Fibroblast of the aortic adventitia (primary cell): Measurements from ENCODE around the gene PARK7. TPM values are rescaled to one million over a fixed set of nuclear protein-coding genes. Genes with fewer than 3 reads are reported as not detected.

ENCODE experiments used
- DNase-seq: peaks from one replicate; pipeline ENCODE4 v3.0.0-alpha.2; 2010; ENCODE audit warnings: low read depth
- H3K4me3 ChIP-seq: 2 replicates; pipeline ENCODE4 v1.5.1; 2011; ENCODE audit warnings: low read depth, mild to moderate bottlenecking, control low read depth, low read length, moderate library complexity
- total RNA-seq: library from RNA; depleted of rRNA; stranded (reverse); fragments of >200 nt; gene quantifications from 2 replicates; pipeline ENCODE4 v1.2.3, GENCODE V29; 2012; ENCODE audit warnings: low replicate concordance
- TF ChIP-seq, protein P1 (sequence below): IDR thresholded peaks from 2 replicates; pipeline ENCODE4 v1.5.1; 2011; ENCODE audit warnings: mild to moderate bottlenecking, low read length, control low read depth, inconsistent platforms; ENCODE audit not compliant: insufficient read depth

PARK7 gene
- total RNA-seq, 1 donor, result 243 TPM

DNA sequence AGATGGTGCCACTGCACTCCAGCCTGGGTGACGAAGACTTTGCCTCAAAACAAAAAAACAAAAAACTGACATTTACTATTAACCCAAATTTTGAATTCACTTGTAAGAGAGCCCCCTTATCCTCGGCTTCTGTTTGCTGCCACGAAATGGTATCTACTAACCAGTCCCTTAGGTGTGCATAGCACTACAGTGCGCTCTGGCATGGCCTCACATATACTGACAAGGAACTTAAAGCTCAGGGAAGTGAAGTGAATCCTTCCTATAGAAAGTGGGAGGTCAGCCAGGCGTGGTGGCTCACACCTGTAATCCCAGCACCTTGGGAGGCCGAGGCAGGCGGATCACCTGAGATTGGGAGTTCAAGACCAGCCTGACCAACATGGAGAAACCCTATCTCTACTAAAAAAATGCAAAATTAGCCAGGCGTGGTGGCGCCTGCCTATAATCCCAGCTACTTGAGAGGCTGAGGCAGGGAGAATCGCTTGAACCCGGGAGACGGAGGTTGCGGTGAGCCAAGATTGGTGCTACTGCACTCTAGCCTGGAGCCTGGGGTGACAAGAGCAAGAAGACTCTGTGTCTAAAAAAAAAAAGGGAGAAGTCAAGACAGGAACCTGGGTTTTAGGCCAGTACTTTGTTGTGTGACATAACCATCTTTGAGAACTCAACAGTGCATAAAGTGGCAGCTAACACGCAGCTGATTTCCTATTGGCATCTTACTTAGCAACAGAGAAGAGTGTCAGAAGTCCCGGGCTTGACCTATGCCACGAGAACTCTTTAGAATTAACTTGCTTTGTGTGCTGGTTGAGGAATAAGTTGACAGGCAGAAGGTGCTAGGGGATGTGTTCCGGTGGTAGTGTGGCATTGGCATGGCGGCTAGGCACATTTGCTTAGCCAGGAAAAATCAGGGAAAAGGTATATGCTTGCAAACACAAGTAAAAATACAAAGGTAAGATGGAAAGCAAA lies 47.8 kb downstream of the PARK7 start:
- no peak for DNase-seq
- H3K4me3 ChIP-seq, result no peak overlapping the region
- TF ChIP-seq, protein P1, sequence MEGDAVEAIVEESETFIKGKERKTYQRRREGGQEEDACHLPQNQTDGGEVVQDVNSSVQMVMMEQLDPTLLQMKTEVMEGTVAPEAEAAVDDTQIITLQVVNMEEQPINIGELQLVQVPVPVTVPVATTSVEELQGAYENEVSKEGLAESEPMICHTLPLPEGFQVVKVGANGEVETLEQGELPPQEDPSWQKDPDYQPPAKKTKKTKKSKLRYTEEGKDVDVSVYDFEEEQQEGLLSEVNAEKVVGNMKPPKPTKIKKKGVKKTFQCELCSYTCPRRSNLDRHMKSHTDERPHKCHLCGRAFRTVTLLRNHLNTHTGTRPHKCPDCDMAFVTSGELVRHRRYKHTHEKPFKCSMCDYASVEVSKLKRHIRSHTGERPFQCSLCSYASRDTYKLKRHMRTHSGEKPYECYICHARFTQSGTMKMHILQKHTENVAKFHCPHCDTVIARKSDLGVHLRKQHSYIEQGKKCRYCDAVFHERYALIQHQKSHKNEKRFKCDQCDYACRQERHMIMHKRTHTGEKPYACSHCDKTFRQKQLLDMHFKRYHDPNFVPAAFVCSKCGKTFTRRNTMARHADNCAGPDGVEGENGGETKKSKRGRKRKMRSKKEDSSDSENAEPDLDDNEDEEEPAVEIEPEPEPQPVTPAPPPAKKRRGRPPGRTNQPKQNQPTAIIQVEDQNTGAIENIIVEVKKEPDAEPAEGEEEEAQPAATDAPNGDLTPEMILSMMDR, result no peak

- no peak overlapping the region for H3K4me3 ChIP-seq
- no peak for DNase-seq
- TF ChIP-seq, protein P1, result no peak
Measured at GRCh38 chr1:8010080-8010664, 48.7 kb downstream of the PARK7 start.

DNA sequence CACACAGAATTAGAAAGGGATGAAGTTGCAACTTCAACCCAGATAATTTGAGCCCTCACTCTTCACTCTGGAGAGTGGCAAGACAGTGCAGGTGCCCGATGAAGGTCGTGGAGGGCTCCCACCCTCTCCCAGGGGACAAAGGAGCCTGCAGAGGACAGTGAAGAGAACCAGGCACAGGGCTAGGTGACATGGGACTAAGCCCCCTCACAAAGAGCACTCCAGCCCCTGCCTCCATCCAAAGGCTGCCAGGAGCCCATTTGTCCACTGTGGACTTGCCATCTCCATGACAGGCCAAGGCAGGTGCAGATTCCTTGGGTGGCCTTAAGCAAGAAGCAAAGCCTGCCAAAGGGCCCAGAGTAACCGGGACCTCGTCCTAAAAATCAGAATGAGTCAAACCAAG lies 49.5 kb downstream of the PARK7 start:
- DNase-seq, result no peak
- no peak overlapping the region for H3K4me3 ChIP-seq

GRCh38 chr1:8011923-8012858 lies 50.7 kb downstream of the PARK7 start:
- TF ChIP-seq, protein P1, result no peak
- no peak for DNase-seq

More for the DNA sequence above, 49.5 kb downstream of the PARK7 start:
- TF ChIP-seq, protein P1, result no peak

GRCh38 chr1:8012955-8013354 lies 51.4 kb downstream of the PARK7 start:
- no peak for DNase-seq
- TF ChIP-seq, protein P1, result no peak
- H3K4me3 ChIP-seq, result no peak overlapping the region

More at GRCh38 chr1:8011923-8012858, 50.7 kb downstream of the PARK7 start:
- no peak overlapping the region for H3K4me3 ChIP-seq

DNA sequence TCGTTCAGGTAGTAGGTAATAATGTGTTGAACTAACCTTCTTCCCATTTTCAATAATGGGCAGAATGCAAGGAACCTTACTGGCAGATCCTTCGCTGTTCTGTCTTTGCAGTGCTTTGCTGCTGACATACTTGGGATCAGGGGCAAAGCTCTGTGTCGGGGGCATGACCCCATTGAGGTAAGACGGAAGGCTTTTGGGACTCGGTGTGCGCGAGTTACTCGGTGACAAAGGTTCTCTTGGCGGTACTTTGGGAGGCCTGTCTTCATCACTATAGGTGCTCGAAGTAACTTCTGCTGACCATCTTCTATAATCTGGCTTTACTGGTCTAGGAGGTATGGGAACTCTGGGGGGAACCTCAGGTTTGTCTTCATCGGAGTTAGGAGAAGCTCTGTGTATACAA lies 51.9 kb downstream of the PARK7 start:
- H3K4me3 ChIP-seq, result no peak overlapping the region
- no peak for DNase-seq
- TF ChIP-seq, protein P1, result no peak
